Gastroesophageal sphincter (tissue), 4 donors: ENCODE results near the gene SLC1A4. TPM values are rescaled to one million over a fixed set of nuclear protein-coding genes. Genes with fewer than 3 reads are reported as not detected.
A peak's percentile ranks its signal among the peaks of the same experiment; 100 is the strongest.

Experiments used
- ATAC-seq: fragments of 150-250 bp; one replicate; pipeline ENCODE4 v1.9.1; 2016; ENCODE audit warnings: mild to moderate bottlenecking, moderate library complexity
- H3K27ac ChIP-seq, 4 donors: fragments of 200-600 bp; sonication (generic) in 3 of 4; 1 replicate in 3 of 4; 2 replicates in 1 of 4; pipeline ENCODE4 v1.5.1; 2016 to 2019
- H3K27me3 ChIP-seq: fragments of 200-600 bp; sonication (generic); one replicate; pipeline ENCODE4 v1.5.1; 2019
- H3K36me3 ChIP-seq, 2 donors: fragments of 200-600 bp; sonication (generic); one replicate each; pipeline ENCODE4 v1.5.1; 2019; ENCODE audit warnings: control low read depth in 1 of 2
- H3K4me1 ChIP-seq, 3 donors: fragments of 200-600 bp; sonication (generic); 1 replicate in 2 of 3; 2 replicates in 1 of 3; pipeline ENCODE4 v1.5.1; 2016 to 2019; ENCODE audit warnings: control low read depth in 2 of 3
- H3K4me3 ChIP-seq, 2 donors: fragments of 200-600 bp; sonication (generic); one replicate each; pipeline ENCODE4 v1.5.1; 2019; ENCODE audit warnings: mild to moderate bottlenecking in 1 of 2, moderate library complexity in 1 of 2
- H3K9me3 ChIP-seq, 3 donors: fragments of 200-600 bp; sonication (generic); one replicate each; pipeline ENCODE4 v1.5.1; 2017 to 2019; ENCODE audit warnings: control low read depth in 2 of 3
- EP300 ChIP-seq: sonication (generic); formaldehyde crosslinking; IDR thresholded peaks from one replicate; pipeline ENCODE4 v1.6.1; 2017; ENCODE audit warnings: antibody characterized with exemption, mild to moderate bottlenecking
- POLR2A ChIP-seq, 2 donors: fragments of 450-650 bp; IDR thresholded peaks; one replicate each; pipeline ENCODE4 v1.6.1; 2017; ENCODE audit warnings: antibody characterized with exemption in 2 of 2, mild to moderate bottlenecking in 2 of 2, moderate library complexity in 1 of 2
- POLR2AphosphoS5 ChIP-seq: sonication (generic); formaldehyde crosslinking; IDR thresholded peaks from one replicate; pipeline ENCODE4 v1.6.1; 2017; ENCODE audit warnings: antibody characterized with exemption
- WGBS, 2 donors: methylation state at CpG; one replicate each; pipeline ENCODE4 v1.1.5; 2018; ENCODE audit warnings: low coverage in 1 of 2; 5-methylcytosine and 5-hydroxymethylcytosine counted together
- total RNA-seq, 4 donors: library from RNA; depleted of rRNA; stranded (reverse); fragments of >200 nt; gene quantifications; one replicate each; pipeline ENCODE4 v1.1.0, GENCODE V29; 2016
- TF ChIP-seq, protein P1 (sequence below), 4 experiments: fragments of 200-600 bp in 2 of 4; fragments of 450-650 bp in 2 of 4; sonication (generic) in 1 of 4; IDR thresholded peaks; one replicate each; pipeline ENCODE4 v1.5.1; 2017 to 2019; ENCODE audit warnings: antibody characterized with exemption in 4 of 4, mild to moderate bottlenecking in 2 of 4, moderate library complexity in 2 of 4

Gene SLC1A4
- total RNA-seq, 4 donors from 2014 or later: 9.0 to 13.8 (median 11.3) TPM

- 72 to 80% methylated on average over 3 to 6 of the region's 10 CpGs for WGBS, 2 donors
- Histone ChIP-seq H3K9me3 (no peaks in the 10 kb centered on the region), H3K27me3 (no peaks in the 10 kb centered on the region), H3K4me1 (no peaks in the 10 kb centered on the region), H3K27ac (no peak overlapping the region), H3K36me3 (peaks cover 0 to 8% of the 10 kb centered on the region in 2 donors), H3K4me3 (no peak overlapping the region)
- ATAC-seq: no peak
- TF ChIP-seq POLR2AphosphoS5: no peak
- TF ChIP-seq POLR2A (IDR thresholded peaks at IDR 0.05): no peak
- TF ChIP-seq EP300: no peak
Measured at GRCh38 chr2:65045651-65046050, 56.5 kb downstream of the SLC1A4 start.

DNA sequence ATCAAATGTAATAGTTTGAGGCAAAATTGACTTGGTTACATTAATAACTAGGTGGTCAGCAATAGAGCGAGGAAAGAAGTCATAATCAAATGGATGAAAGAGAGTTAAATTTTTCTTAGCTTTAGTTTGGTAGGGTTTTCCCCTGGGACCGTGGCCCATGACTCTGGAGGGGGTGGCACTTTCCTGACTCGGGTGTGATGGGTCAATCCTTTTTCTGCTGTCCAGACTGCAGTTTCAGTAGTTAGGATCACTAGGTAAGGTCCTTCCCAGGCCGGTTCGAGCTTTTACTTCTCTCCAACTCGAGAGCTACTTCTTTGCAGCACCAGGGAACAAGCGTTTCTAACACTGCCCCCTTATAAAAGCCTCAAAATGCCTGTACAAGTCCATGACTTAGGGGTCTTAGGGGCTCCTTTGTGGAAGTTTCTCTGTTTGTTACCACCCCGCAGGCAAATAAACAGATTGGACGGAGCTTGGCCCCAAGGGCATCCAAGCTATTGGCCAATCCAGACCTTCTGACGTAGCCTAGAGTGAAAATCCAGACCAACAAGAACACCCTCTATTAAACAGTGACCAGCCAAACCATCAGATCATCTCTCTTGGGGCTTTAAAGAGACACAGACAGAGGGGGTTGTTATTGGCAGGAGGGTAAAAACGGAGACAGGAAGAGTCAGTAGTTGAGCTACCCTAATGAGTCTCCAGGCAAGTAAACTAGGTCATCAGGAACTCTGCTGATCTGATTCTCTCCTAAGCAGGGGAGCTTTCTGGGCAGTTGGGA is 57.6 kb downstream of the SLC1A4 start:
- H3K9me3 ChIP-seq: no peaks in the 10 kb centered on the region
- no peaks in the 10 kb centered on the region for H3K4me1 ChIP-seq
- 70 to 88% methylated on average over 3 of the region's 11 CpGs for WGBS, 2 donors
- ATAC-seq: peak; percentile 63
- H3K27me3 ChIP-seq: no peaks in the 10 kb centered on the region
- no peak overlapping the region for H3K4me3 ChIP-seq
- H3K36me3 ChIP-seq: peaks cover 0 to 8% of the 10 kb centered on the region in 2 donors
- TF ChIP-seq POLR2A (IDR thresholded peaks at IDR 0.05): no peak
- TF ChIP-seq EP300: no peak
- TF ChIP-seq, protein P1, sequence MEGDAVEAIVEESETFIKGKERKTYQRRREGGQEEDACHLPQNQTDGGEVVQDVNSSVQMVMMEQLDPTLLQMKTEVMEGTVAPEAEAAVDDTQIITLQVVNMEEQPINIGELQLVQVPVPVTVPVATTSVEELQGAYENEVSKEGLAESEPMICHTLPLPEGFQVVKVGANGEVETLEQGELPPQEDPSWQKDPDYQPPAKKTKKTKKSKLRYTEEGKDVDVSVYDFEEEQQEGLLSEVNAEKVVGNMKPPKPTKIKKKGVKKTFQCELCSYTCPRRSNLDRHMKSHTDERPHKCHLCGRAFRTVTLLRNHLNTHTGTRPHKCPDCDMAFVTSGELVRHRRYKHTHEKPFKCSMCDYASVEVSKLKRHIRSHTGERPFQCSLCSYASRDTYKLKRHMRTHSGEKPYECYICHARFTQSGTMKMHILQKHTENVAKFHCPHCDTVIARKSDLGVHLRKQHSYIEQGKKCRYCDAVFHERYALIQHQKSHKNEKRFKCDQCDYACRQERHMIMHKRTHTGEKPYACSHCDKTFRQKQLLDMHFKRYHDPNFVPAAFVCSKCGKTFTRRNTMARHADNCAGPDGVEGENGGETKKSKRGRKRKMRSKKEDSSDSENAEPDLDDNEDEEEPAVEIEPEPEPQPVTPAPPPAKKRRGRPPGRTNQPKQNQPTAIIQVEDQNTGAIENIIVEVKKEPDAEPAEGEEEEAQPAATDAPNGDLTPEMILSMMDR (IDR thresholded peaks at IDR 0.05): no peak
- no peak for TF ChIP-seq POLR2AphosphoS5
- H3K27ac ChIP-seq: no peak overlapping the region

GRCh38 chr2:65049010-65049639 is 59.9 kb downstream of the SLC1A4 start:
- Histone ChIP-seq H3K36me3 (peaks cover 0 to 3% of the 10 kb centered on the region in 2 donors), H3K27me3 (no peaks in the 10 kb centered on the region), H3K27ac (no peak overlapping the region), H3K4me3 (no peak overlapping the region), H3K4me1 (no peaks in the 10 kb centered on the region), H3K9me3 (no peaks in the 10 kb centered on the region)
- WGBS, 2 donors: 100% methylated on average over 1 of the region's 1 CpG; no CpG with 5 or more reads in 1 of the 2 donors
- no peak for TF ChIP-seq EP300
- no peak for TF ChIP-seq POLR2A (IDR thresholded peaks at IDR 0.05)
- TF ChIP-seq, protein P1 (IDR thresholded peaks at IDR 0.05): no peak
- no peak for TF ChIP-seq POLR2AphosphoS5
- ATAC-seq: no peak

GRCh38 chr2:65050931-65051330 is 61.7 kb downstream of the SLC1A4 start:
- Histone ChIP-seq H3K27me3 (no peaks in the 10 kb centered on the region), H3K9me3 (no peaks in the 10 kb centered on the region), H3K36me3 (peaks cover 0 to 3% of the 10 kb centered on the region in 2 donors), H3K4me1 (peaks cover 0 to 7% (median 3%) of the 10 kb centered on the region in 3 donors), H3K4me3 (no peak overlapping the region), H3K27ac (no peak overlapping the region)
- TF ChIP-seq, protein P1 (IDR thresholded peaks at IDR 0.05): no peak
- TF ChIP-seq POLR2AphosphoS5 (no peak), POLR2A (IDR thresholded peaks at IDR 0.05) (no peak), EP300 (no peak)
- ATAC-seq: no peak
- WGBS, 2 donors: 79 to 100% methylated on average over 3 of the region's 3 CpGs

DNA sequence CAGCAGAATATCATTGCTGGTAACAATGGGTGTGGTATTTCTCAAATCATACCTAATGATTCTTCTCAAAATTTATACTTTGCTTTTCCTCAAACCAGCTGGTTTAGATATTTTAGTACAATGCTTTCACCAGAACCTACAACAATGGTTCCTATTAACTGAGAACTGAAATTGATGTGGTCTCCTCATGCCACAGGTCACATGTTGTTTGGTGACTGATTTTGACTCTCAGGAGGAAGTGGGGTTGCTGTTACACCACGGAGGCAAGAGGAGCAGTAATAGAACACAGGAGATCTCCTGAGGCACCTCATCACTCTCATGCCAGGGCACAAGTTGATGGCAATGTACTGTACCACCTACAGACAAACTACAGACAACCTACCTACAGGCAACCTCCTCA is 64.0 kb downstream of the SLC1A4 start:
- WGBS, 2 donors: 36 to 38% methylated on average over 1 of the region's 1 CpG
- Histone ChIP-seq H3K27ac (no peak overlapping the region), H3K4me1 (peaks cover 0 to 20% (median 9%) of the 10 kb centered on the region in 3 donors), H3K4me3 (no peak overlapping the region), H3K36me3 (no peaks in the 10 kb centered on the region), H3K27me3 (no peaks in the 10 kb centered on the region), H3K9me3 (no peaks in the 10 kb centered on the region)
- ATAC-seq: no peak
- TF ChIP-seq, protein P1 (IDR thresholded peaks at IDR 0.05): no peak
- TF ChIP-seq POLR2AphosphoS5 (no peak), EP300 (no peak), POLR2A (IDR thresholded peaks at IDR 0.05) (no peak)
